HEK293 (cell line): Measurements from ENCODE around the gene IGDCC3.

Source experiments
- CTCF ChIA-PET: fragments of 350-600 bp; formaldehyde crosslinking; extraction: SDS; loops from one replicate; lab custom pipeline; 2021; ENCODE audit warnings: antibody characterized with exemption; lab: Yijun Ruan, JAX
- POLR2A ChIA-PET: fragments of 300-600 bp; formaldehyde crosslinking; extraction: SDS; loops from one replicate; lab custom pipeline; 2020; ENCODE audit warnings: antibody characterized with exemption, inconsistent platforms; lab: Yijun Ruan, JAX
- H3K27ac ChIP-seq: fragments of 200-500 bp; sonication (Bioruptor generic); 2 replicates; pipeline ENCODE4 v1.5.1; 2014; ENCODE audit warnings: low read depth, low read length, control low read depth, inconsistent platforms; ENCODE audit errors: extremely low read depth
- H3K36me3 ChIP-seq, 2 experiments: fragments of 200-500 bp in 1 of 2; sonication (Bioruptor generic) in 1 of 2; 1 replicate in 1 of 2; 2 replicates in 1 of 2; pipeline ENCODE4 v1.5.1; 2014 to 2017; ENCODE audit warnings: inconsistent platforms in 2 of 2, low read length in 2 of 2; ENCODE audit not compliant: control insufficient read depth in 2 of 2, insufficient read depth in 1 of 2
- H3K4me1 ChIP-seq: fragments of 200-500 bp; sonication (Bioruptor generic); 2 replicates; pipeline ENCODE4 v1.5.1; 2014; ENCODE audit warnings: mild to moderate bottlenecking, low read length, inconsistent platforms; ENCODE audit not compliant: control insufficient read depth, insufficient read depth
- H3K4me3 ChIP-seq: 2 replicates; pipeline ENCODE4 v1.5.1; 2011; ENCODE audit warnings: low read depth, mild to moderate bottlenecking, control low read depth, low read length, moderate library complexity
- H3K9me3 ChIP-seq: fragments of 200-500 bp; sonication (Bioruptor generic); 2 replicates; pipeline ENCODE4 v1.5.1; 2014; ENCODE audit warnings: low read depth, low read length, inconsistent platforms; ENCODE audit not compliant: control insufficient read depth, insufficient read depth
- FEZF1 ChIP-seq: fragments of 450-650 bp; formaldehyde crosslinking; IDR thresholded peaks from 2 replicates; pipeline ENCODE4 v1.5.1; 2016; ENCODE audit warnings: missing biosample characterization, missing genetic modification characterization
- OVOL3 ChIP-seq: fragments of 450-650 bp; formaldehyde crosslinking; IDR thresholded peaks from 2 replicates; pipeline ENCODE4 v1.5.1; 2016; ENCODE audit warnings: missing biosample characterization, missing genetic modification characterization
- ZFP69B ChIP-seq: fragments of 450-650 bp; formaldehyde crosslinking; IDR thresholded peaks from 2 replicates; pipeline ENCODE4 v1.5.1; 2016; ENCODE audit warnings: missing biosample characterization, missing genetic modification characterization
- ZNF140 ChIP-seq: fragments of 450-650 bp; formaldehyde crosslinking; IDR thresholded peaks from 2 replicates; pipeline ENCODE4 v1.5.1; 2016; ENCODE audit warnings: missing biosample characterization, missing genetic modification characterization
- ZNF146 ChIP-seq: fragments of 450-650 bp; formaldehyde crosslinking; IDR thresholded peaks from 2 replicates; pipeline ENCODE4 v1.5.1; 2016; ENCODE audit warnings: missing biosample characterization, missing genetic modification characterization
- ZNF175 ChIP-seq: fragments of 450-650 bp; formaldehyde crosslinking; IDR thresholded peaks from 2 replicates; pipeline ENCODE4 v1.5.1; 2016; ENCODE audit warnings: missing biosample characterization, missing genetic modification characterization
- ZNF23 ChIP-seq: fragments of 450-650 bp; formaldehyde crosslinking; IDR thresholded peaks from 2 replicates; pipeline ENCODE4 v1.5.1; 2016; ENCODE audit warnings: missing biosample characterization, missing genetic modification characterization, borderline replicate concordance
- ZNF423 ChIP-seq: fragments of 450-650 bp; formaldehyde crosslinking; IDR thresholded peaks from 2 replicates; pipeline ENCODE4 v1.5.1; 2016; ENCODE audit warnings: missing biosample characterization, missing genetic modification characterization
- ZNF48 ChIP-seq: fragments of 450-650 bp; formaldehyde crosslinking; IDR thresholded peaks from 2 replicates; pipeline ENCODE4 v1.5.1; 2016; ENCODE audit warnings: missing biosample characterization, missing genetic modification characterization
- ZNF501 ChIP-seq: fragments of 450-650 bp; formaldehyde crosslinking; IDR thresholded peaks from 2 replicates; pipeline ENCODE4 v1.5.1; 2016; ENCODE audit warnings: missing biosample characterization, missing genetic modification characterization
- ZNF610 ChIP-seq: fragments of 450-650 bp; formaldehyde crosslinking; IDR thresholded peaks from 2 replicates; pipeline ENCODE4 v1.5.1; 2016; ENCODE audit warnings: missing biosample characterization, missing genetic modification characterization, borderline replicate concordance
- ZNF626 ChIP-seq: fragments of 450-650 bp; sonication (Bioruptor Pico); formaldehyde crosslinking; IDR thresholded peaks from 2 replicates; pipeline ENCODE4 v1.5.1; 2018; ENCODE audit warnings: missing biosample characterization, missing genetic modification characterization, inconsistent platforms
- ZNF629 ChIP-seq: fragments of 450-650 bp; formaldehyde crosslinking; IDR thresholded peaks from 2 replicates; pipeline ENCODE4 v1.5.1; 2017; ENCODE audit warnings: missing biosample characterization, missing genetic modification characterization
- ZNF664 ChIP-seq: fragments of 450-650 bp; formaldehyde crosslinking; IDR thresholded peaks from 2 replicates; pipeline ENCODE4 v1.5.1; 2016; ENCODE audit warnings: missing biosample characterization, missing genetic modification characterization
- ZNF701 ChIP-seq: fragments of 450-650 bp; formaldehyde crosslinking; IDR thresholded peaks from 2 replicates; pipeline ENCODE4 v1.5.1; 2016; ENCODE audit warnings: missing biosample characterization, missing genetic modification characterization
- ZNF785 ChIP-seq: fragments of 450-650 bp; formaldehyde crosslinking; IDR thresholded peaks from 2 replicates; pipeline ENCODE4 v1.5.1; 2016; ENCODE audit warnings: missing biosample characterization, missing genetic modification characterization
- ZNF843 ChIP-seq: fragments of 450-650 bp; formaldehyde crosslinking; IDR thresholded peaks from 2 replicates; pipeline ENCODE4 v1.5.1; 2016; ENCODE audit warnings: missing biosample characterization, missing genetic modification characterization
- TF ChIP-seq, protein P1 (sequence below): fragments of 450-650 bp; formaldehyde crosslinking; IDR thresholded peaks from 2 replicates; pipeline ENCODE4 v1.5.1; 2016; ENCODE audit warnings: missing biosample characterization, missing genetic modification characterization, low read depth
- TF ChIP-seq, protein P2 (sequence below): IDR thresholded peaks from 2 replicates; pipeline ENCODE4 v1.6.1; 2011; ENCODE audit warnings: mild to moderate bottlenecking, low read depth, low read length, borderline replicate concordance
- TF ChIP-seq, protein P3 (sequence below): fragments of 450-650 bp; formaldehyde crosslinking; IDR thresholded peaks from 2 replicates; pipeline ENCODE4 v1.5.1; 2016; ENCODE audit warnings: missing biosample characterization, missing genetic modification characterization, borderline replicate concordance
- TF ChIP-seq, protein P4 (sequence below): fragments of 450-650 bp; IDR thresholded peaks from 2 replicates; pipeline ENCODE4 v1.5.1; 2018; ENCODE audit warnings: missing biosample characterization, mild to moderate bottlenecking, missing genetic modification characterization
- TF ChIP-seq, protein P5 (sequence below): fragments of 450-650 bp; formaldehyde crosslinking; IDR thresholded peaks from 2 replicates; pipeline ENCODE4 v1.5.1; 2016; ENCODE audit warnings: missing biosample characterization, missing genetic modification characterization
- TF ChIP-seq, protein P6 (sequence below): fragments of 450-650 bp; formaldehyde crosslinking; IDR thresholded peaks from 2 replicates; pipeline ENCODE4 v1.5.1; 2017; ENCODE audit warnings: missing biosample characterization, missing genetic modification characterization

The IGDCC3 gene

DNA sequence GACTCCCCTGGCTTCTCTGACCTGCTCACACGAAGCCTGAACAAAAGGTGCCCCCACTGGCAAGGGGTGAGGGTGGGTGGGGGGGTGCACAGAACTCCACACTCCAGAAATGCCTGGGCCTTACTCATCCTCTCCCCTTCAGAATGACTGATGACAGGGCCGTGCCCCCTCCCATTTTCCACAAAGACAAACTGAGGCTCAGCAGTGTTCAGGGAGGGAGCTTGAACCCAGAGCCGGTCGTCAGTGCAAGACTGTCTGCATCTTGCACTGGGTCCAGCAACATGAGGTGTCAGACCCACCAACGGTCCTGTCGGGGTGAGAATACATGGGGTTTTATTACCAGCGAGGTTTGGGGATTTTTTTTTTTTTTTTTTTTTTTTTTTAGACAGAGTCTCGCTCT is 15.3 kb downstream of the IGDCC3 start:
- no peaks in the 10 kb centered on the region for H3K36me3 ChIP-seq
- no peaks in the 10 kb centered on the region for H3K4me1 ChIP-seq
- no peak overlapping the region for H3K4me3 ChIP-seq
- no peaks in the 10 kb centered on the region for H3K9me3 ChIP-seq
- POLR2A ChIA-PET: no interaction called here
- CTCF ChIA-PET: no interaction called here
- H3K27ac ChIP-seq: no peak overlapping the region
- TF ChIP-seq, protein P1, sequence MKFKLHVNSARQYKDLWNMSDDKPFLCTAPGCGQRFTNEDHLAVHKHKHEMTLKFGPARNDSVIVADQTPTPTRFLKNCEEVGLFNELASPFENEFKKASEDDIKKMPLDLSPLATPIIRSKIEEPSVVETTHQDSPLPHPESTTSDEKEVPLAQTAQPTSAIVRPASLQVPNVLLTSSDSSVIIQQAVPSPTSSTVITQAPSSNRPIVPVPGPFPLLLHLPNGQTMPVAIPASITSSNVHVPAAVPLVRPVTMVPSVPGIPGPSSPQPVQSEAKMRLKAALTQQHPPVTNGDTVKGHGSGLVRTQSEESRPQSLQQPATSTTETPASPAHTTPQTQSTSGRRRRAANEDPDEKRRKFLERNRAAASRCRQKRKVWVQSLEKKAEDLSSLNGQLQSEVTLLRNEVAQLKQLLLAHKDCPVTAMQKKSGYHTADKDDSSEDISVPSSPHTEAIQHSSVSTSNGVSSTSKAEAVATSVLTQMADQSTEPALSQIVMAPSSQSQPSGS: no peak
- TF ChIP-seq, protein P2, sequence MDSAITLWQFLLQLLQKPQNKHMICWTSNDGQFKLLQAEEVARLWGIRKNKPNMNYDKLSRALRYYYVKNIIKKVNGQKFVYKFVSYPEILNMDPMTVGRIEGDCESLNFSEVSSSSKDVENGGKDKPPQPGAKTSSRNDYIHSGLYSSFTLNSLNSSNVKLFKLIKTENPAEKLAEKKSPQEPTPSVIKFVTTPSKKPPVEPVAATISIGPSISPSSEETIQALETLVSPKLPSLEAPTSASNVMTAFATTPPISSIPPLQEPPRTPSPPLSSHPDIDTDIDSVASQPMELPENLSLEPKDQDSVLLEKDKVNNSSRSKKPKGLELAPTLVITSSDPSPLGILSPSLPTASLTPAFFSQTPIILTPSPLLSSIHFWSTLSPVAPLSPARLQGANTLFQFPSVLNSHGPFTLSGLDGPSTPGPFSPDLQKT: no peak
- TF ChIP-seq ZNF23 (tag by site-specific recombination) (no peak), ZNF146 (tag by site-specific recombination) (no peak), ZNF423 (tag by site-specific recombination) (no peak)

DNA sequence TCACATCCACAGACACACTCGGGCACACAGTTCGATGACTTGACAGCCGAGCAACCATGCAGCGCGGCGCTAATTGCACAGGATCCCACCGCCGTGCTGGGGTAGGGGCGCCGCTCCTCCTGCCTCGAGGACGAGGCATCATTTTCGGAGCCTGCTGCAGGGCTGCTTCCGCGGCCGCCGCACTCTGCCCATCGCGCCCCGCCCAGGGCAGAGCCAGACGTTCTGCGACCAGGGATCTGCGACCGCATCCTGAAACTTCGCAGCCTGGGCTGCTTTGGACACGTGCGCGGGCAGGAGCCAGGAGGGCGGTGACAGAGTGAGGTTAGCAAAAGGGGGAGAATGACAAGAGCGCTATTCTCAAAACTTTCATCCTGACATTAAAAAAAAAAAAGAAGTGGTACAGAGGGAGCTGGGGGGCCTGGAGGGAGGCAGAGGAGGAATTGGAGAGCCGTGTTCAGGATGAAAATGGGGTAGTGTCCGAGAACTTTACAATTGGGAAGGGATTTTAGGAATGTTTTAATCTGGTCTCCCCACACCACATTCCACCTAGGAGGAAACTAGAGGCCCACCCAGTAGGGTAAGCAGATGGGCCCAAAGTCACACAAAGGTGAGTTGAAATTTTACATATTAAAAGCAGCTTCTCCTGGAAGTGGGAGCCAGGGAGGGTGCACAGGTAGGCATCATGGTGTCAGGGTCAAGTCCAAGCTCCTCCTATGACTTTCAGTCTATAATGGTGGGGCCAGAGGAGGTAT is 15.9 kb downstream of the IGDCC3 start:
- no peak overlapping the region for H3K4me3 ChIP-seq
- ChIA-PET CTCF (interaction anchor here (0.7 kb wide), 1 partner anchor 15 kb away, joined by 7 read pairs; no protein-coding TSS in a partner anchor), POLR2A (no interaction called here)
- no peaks in the 10 kb centered on the region for H3K36me3 ChIP-seq
- no peak overlapping the region for H3K27ac ChIP-seq
- no peaks in the 10 kb centered on the region for H3K9me3 ChIP-seq
- H3K4me1 ChIP-seq: no peaks in the 10 kb centered on the region
- TF ChIP-seq OVOL3 (no peak), ZNF140 (tag by site-specific recombination) (no peak), ZNF629 (tag by site-specific recombination) (no peak), FEZF1 (tag by site-specific recombination) (no peak), ZNF48 (tag by site-specific recombination) (no peak), ZNF175 (tag by site-specific recombination) (no peak), ZNF701 (tag by site-specific recombination) (no peak), ZFP69B (tag by site-specific recombination) (no peak), ZNF626 (tag by site-specific recombination) (no peak), ZNF785 (tag by site-specific recombination) (no peak), ZNF501 (tag by site-specific recombination) (no peak), ZNF610 (tag by site-specific recombination) (no peak), ZNF843 (tag by site-specific recombination) (no peak), ZNF664 (tag by site-specific recombination) (no peak)
- TF ChIP-seq, protein P3, sequence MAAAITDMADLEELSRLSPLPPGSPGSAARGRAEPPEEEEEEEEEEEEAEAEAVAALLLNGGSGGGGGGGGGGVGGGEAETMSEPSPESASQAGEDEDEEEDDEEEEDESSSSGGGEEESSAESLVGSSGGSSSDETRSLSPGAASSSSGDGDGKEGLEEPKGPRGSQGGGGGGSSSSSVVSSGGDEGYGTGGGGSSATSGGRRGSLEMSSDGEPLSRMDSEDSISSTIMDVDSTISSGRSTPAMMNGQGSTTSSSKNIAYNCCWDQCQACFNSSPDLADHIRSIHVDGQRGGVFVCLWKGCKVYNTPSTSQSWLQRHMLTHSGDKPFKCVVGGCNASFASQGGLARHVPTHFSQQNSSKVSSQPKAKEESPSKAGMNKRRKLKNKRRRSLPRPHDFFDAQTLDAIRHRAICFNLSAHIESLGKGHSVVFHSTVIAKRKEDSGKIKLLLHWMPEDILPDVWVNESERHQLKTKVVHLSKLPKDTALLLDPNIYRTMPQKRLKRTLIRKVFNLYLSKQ (tag by site-specific recombination): no peak
- TF ChIP-seq, protein P4, sequence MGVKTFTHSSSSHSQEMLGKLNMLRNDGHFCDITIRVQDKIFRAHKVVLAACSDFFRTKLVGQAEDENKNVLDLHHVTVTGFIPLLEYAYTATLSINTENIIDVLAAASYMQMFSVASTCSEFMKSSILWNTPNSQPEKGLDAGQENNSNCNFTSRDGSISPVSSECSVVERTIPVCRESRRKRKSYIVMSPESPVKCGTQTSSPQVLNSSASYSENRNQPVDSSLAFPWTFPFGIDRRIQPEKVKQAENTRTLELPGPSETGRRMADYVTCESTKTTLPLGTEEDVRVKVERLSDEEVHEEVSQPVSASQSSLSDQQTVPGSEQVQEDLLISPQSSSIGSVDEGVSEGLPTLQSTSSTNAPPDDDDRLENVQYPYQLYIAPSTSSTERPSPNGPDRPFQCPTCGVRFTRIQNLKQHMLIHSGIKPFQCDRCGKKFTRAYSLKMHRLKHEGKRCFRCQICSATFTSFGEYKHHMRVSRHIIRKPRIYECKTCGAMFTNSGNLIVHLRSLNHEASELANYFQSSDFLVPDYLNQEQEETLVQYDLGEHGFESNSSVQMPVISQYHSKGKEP (tag by site-specific recombination): no peak
- TF ChIP-seq, protein P5, sequence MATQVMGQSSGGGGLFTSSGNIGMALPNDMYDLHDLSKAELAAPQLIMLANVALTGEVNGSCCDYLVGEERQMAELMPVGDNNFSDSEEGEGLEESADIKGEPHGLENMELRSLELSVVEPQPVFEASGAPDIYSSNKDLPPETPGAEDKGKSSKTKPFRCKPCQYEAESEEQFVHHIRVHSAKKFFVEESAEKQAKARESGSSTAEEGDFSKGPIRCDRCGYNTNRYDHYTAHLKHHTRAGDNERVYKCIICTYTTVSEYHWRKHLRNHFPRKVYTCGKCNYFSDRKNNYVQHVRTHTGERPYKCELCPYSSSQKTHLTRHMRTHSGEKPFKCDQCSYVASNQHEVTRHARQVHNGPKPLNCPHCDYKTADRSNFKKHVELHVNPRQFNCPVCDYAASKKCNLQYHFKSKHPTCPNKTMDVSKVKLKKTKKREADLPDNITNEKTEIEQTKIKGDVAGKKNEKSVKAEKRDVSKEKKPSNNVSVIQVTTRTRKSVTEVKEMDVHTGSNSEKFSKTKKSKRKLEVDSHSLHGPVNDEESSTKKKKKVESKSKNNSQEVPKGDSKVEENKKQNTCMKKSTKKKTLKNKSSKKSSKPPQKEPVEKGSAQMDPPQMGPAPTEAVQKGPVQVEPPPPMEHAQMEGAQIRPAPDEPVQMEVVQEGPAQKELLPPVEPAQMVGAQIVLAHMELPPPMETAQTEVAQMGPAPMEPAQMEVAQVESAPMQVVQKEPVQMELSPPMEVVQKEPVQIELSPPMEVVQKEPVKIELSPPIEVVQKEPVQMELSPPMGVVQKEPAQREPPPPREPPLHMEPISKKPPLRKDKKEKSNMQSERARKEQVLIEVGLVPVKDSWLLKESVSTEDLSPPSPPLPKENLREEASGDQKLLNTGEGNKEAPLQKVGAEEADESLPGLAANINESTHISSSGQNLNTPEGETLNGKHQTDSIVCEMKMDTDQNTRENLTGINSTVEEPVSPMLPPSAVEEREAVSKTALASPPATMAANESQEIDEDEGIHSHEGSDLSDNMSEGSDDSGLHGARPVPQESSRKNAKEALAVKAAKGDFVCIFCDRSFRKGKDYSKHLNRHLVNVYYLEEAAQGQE (tag by site-specific recombination): no peak
- TF ChIP-seq, protein P6, sequence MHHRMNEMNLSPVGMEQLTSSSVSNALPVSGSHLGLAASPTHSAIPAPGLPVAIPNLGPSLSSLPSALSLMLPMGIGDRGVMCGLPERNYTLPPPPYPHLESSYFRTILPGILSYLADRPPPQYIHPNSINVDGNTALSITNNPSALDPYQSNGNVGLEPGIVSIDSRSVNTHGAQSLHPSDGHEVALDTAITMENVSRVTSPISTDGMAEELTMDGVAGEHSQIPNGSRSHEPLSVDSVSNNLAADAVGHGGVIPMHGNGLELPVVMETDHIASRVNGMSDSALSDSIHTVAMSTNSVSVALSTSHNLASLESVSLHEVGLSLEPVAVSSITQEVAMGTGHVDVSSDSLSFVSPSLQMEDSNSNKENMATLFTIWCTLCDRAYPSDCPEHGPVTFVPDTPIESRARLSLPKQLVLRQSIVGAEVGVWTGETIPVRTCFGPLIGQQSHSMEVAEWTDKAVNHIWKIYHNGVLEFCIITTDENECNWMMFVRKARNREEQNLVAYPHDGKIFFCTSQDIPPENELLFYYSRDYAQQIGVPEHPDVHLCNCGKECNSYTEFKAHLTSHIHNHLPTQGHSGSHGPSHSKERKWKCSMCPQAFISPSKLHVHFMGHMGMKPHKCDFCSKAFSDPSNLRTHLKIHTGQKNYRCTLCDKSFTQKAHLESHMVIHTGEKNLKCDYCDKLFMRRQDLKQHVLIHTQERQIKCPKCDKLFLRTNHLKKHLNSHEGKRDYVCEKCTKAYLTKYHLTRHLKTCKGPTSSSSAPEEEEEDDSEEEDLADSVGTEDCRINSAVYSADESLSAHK (tag by site-specific recombination): no peak
- TF ChIP-seq, all 188 proteins: peak for 0
